HepG2 (cell line): ENCODE measurements around the gene B3GNT9. TPM values are rescaled to one million over a fixed set of nuclear protein-coding genes. Genes with fewer than 3 reads are reported as not detected.
A peak's percentile ranks its signal among the peaks of the same experiment; 100 is the strongest.

Experiments used
- BHLHE40 ChIP-seq: IDR thresholded peaks from 2 replicates; pipeline ENCODE4 v1.6.1; 2011; ENCODE audit warnings: low read length, improper control_type of control experiment
- CTCF ChIP-seq: sonication (generic); formaldehyde crosslinking; IDR thresholded peaks from 2 replicates; pipeline ENCODE4 v1.5.0; 2020; ENCODE audit warnings: mild to moderate bottlenecking, missing genetic modification reagents, moderate library complexity
- ETV5 ChIP-seq: IDR thresholded peaks from 2 replicates; pipeline ENCODE4 v1.6.1; 2018; ENCODE audit warnings: missing biosample characterization, missing genetic modification reagents, inconsistent platforms, borderline replicate concordance
- JDP2 ChIP-seq: sonication (generic); formaldehyde crosslinking; IDR thresholded peaks from 2 replicates; pipeline ENCODE4 v1.8.1; 2022; ENCODE audit warnings: missing genetic modification reagents, borderline replicate concordance
- KLF12 ChIP-seq: sonication (generic); formaldehyde crosslinking; IDR thresholded peaks from 2 replicates; pipeline ENCODE4 v1.4.0; 2020; ENCODE audit warnings: missing genetic modification reagents, borderline replicate concordance
- MLX ChIP-seq: IDR thresholded peaks from 2 replicates; pipeline ENCODE4 v1.6.1; 2016
- NR2F1 ChIP-seq, 2 experiments: fragments of 450-650 bp in 1 of 2; formaldehyde crosslinking in 1 of 2; IDR thresholded peaks; 2 replicates each; pipeline versions ENCODE4 v1.5.0 to v1.6.1; 2016 to 2020; ENCODE audit warnings: mild to moderate bottlenecking in 1 of 2, missing compliant biosample characterization in 1 of 2, missing genetic modification reagents in 1 of 2, moderate library complexity in 1 of 2
- SKIL ChIP-seq: sonication (generic); formaldehyde crosslinking; IDR thresholded peaks from 2 replicates; pipeline ENCODE4 v1.8.0; 2022; ENCODE audit warnings: missing genetic modification reagents, mild to moderate bottlenecking, moderate library complexity, borderline replicate concordance
- SOX6 ChIP-seq, 2 experiments: fragments of 450-650 bp in 1 of 2; sonication (generic) in 1 of 2; formaldehyde crosslinking in 1 of 2; IDR thresholded peaks; 2 replicates each; pipeline versions ENCODE4 v1.4.0 to v1.6.1; 2017 to 2020; ENCODE audit warnings: antibody characterized with exemption in 1 of 2, mild to moderate bottlenecking in 1 of 2, missing genetic modification reagents in 1 of 2
- SP5 ChIP-seq: IDR thresholded peaks from 2 replicates; pipeline ENCODE4 v1.6.1; 2016; ENCODE audit warnings: low read depth, borderline replicate concordance
- YY1 ChIP-seq: IDR thresholded peaks from 2 replicates; pipeline ENCODE4 v1.6.1; 2011; ENCODE audit warnings: low read length, low read depth, moderate library complexity, mild to moderate bottlenecking; ENCODE audit not compliant: insufficient read depth, insufficient replicate concordance
- ZBTB3 ChIP-seq: sonication (generic); formaldehyde crosslinking; IDR thresholded peaks from 2 replicates; pipeline ENCODE4 v1.4.0; 2020; ENCODE audit warnings: low read depth, mild to moderate bottlenecking, moderate library complexity, missing genetic modification reagents, borderline replicate concordance
- ZBTB38 ChIP-seq: sonication (generic); formaldehyde crosslinking; IDR thresholded peaks from 2 replicates; pipeline ENCODE4 v1.5.1; 2020; ENCODE audit warnings: mild to moderate bottlenecking, missing genetic modification reagents
- ZFP1 ChIP-seq: IDR thresholded peaks from 2 replicates; pipeline ENCODE4 v1.6.1; 2016
- ZNF205 ChIP-seq: IDR thresholded peaks from 2 replicates; pipeline ENCODE4 v1.6.1; 2018; ENCODE audit warnings: missing biosample characterization, missing genetic modification reagents
- ZNF225 ChIP-seq: sonication (generic); formaldehyde crosslinking; IDR thresholded peaks from 2 replicates; pipeline ENCODE4 v1.4.0; 2020; ENCODE audit warnings: mild to moderate bottlenecking, missing genetic modification reagents
- ZNF354B ChIP-seq: sonication (generic); formaldehyde crosslinking; IDR thresholded peaks from 2 replicates; pipeline ENCODE4 v1.8.0; 2022; ENCODE audit warnings: mild to moderate bottlenecking, missing genetic modification reagents
- ZNF383 ChIP-seq: sonication (generic); formaldehyde crosslinking; IDR thresholded peaks from 2 replicates; pipeline ENCODE4 v1.4.0; 2020; ENCODE audit warnings: missing genetic modification reagents, mild to moderate bottlenecking, borderline replicate concordance
- ZNF414 ChIP-seq: sonication (generic); formaldehyde crosslinking; IDR thresholded peaks from 2 replicates; pipeline ENCODE4 v1.5.0; 2020; ENCODE audit warnings: missing genetic modification reagents
- ZNF546 ChIP-seq: sonication (generic); formaldehyde crosslinking; conservative IDR thresholded peaks from 2 replicates; pipeline ENCODE4 v1.8.1; 2023; ENCODE audit warnings: mild to moderate bottlenecking, missing genetic modification reagents
- ZNF614 ChIP-seq: IDR thresholded peaks from 2 replicates; pipeline ENCODE4 v1.6.1; 2018; ENCODE audit warnings: missing biosample characterization, missing genetic modification reagents, inconsistent platforms, borderline replicate concordance
- ZNF615 ChIP-seq: sonication (generic); formaldehyde crosslinking; IDR thresholded peaks from 2 replicates; pipeline ENCODE4 v1.5.0; 2020; ENCODE audit warnings: mild to moderate bottlenecking, missing genetic modification reagents, borderline replicate concordance
- ZNF709 ChIP-seq: sonication (generic); formaldehyde crosslinking; IDR thresholded peaks from 2 replicates; pipeline ENCODE4 v1.5.0; 2020; ENCODE audit warnings: mild to moderate bottlenecking, missing genetic modification reagents
- ZNF761 ChIP-seq: sonication (generic); formaldehyde crosslinking; conservative IDR thresholded peaks from 2 replicates; pipeline ENCODE4 v1.4.0; 2020; ENCODE audit warnings: mild to moderate bottlenecking, missing genetic modification reagents
- ZNF891 ChIP-seq: sonication (generic); formaldehyde crosslinking; IDR thresholded peaks from 2 replicates; pipeline ENCODE4 v1.5.0; 2020; ENCODE audit warnings: mild to moderate bottlenecking, missing genetic modification reagents
- polyA plus RNA-seq, 8 experiments: library from polyadenylated mRNA; depleted of rRNA in 3 of 8; stranded (reverse) in 7 of 8; unstranded in 1 of 8; fragments of >200 nt; fragmentation: Illumina TruSeq in 4 of 8; extraction: Trizol in 4 of 8; gene quantifications; 2 replicates each; pipeline versions ENCODE4 v1.2.1 to v1.2.3, GENCODE V29; 2011 to 2016; ENCODE audit warnings: low read depth in 4 of 8, missing spikeins in 1 of 8, mixed read lengths in 1 of 8; ENCODE audit not compliant: insufficient read depth in 1 of 8
- total RNA-seq, 5 experiments: library from RNA; depleted of rRNA; stranded (reverse); fragments of >200 nt; fragmentation: Illumina TruSeq; extraction: Trizol; gene quantifications; 2 replicates each; pipeline ENCODE4 v1.2.3, GENCODE V29; 2016; ENCODE audit warnings: low read depth in 1 of 5

B3GNT9 gene
- total and polyA plus RNA-seq, 2 of the 13 experiments (the other 11 are each of a cell fraction or from before 2014, with no cell fraction given), result 1.5 to 3.1 TPM

- no peak for TF ChIP-seq SOX6 (IDR thresholded peaks at IDR 0.05)
- TF ChIP-seq SOX6 (CRISPR knock-in tag; IDR thresholded peaks at IDR 0.05), result peak; percentile 75
- TF ChIP-seq ZBTB38, result peak; percentile 66; the same call in 1 of the 2 replicates
- TF ChIP-seq YY1, result peak; percentile 62
- peak; percentile 72 for TF ChIP-seq SKIL
- no peak for TF ChIP-seq ZBTB3
- TF ChIP-seq ZNF891 (CRISPR knock-in tag), result peak; percentile 94
- TF ChIP-seq MLX (CRISPR knock-in tag), result peak; percentile 74
- peak; percentile 99 for TF ChIP-seq CTCF (CRISPR knock-in tag)
- 0 out of 2 replicates have a peak, but pooled peaks have one; percentile 66 for TF ChIP-seq ZNF615 (CRISPR knock-in tag)
- no peak; the same call in 1 of the 2 replicates for TF ChIP-seq ZNF709 (CRISPR knock-in tag)
- TF ChIP-seq NR2F1 (CRISPR knock-in tag; IDR thresholded peaks at IDR 0.05), result 0 out of 4 replicates have a peak, but pooled peaks of 1 of the 2 experiments have one; percentile 64
- TF ChIP-seq ZNF225, result peak; percentile 90
- peak; percentile 54; the same call in 1 of the 2 replicates for TF ChIP-seq ZNF546 (CRISPR knock-in tag)
- TF ChIP-seq ZNF614 (CRISPR knock-in tag), result peak; percentile 99
- no peak for TF ChIP-seq ZNF383 (CRISPR knock-in tag)
- peak; percentile 94 for TF ChIP-seq ZNF205 (CRISPR knock-in tag)
- no peak for TF ChIP-seq ZNF354B (CRISPR knock-in tag)
- 0 out of 2 replicates have a peak, but pooled peaks have one; percentile 73 for TF ChIP-seq ZNF414 (CRISPR knock-in tag)
- TF ChIP-seq JDP2 (CRISPR knock-in tag), result no peak
- TF ChIP-seq ETV5 (CRISPR knock-in tag), result peak; percentile 75
- peak; percentile 76 for TF ChIP-seq SP5
- no peak; the same call in none of the 2 replicates for TF ChIP-seq ZNF761
- TF ChIP-seq BHLHE40, result peak; percentile 53; the same call in 1 of the 2 replicates
- TF ChIP-seq ZFP1, result peak; percentile 51; the same call in 1 of the 2 replicates
- peak; percentile 41; the same call in 1 of the 2 replicates for TF ChIP-seq KLF12
These were observed 34.3 kb upstream of the B3GNT9 start (continued) for GRCh38 chr16:67184995-67185650.
